Measurements from ENCODE around the gene REXO4. TPM values are rescaled to one million over a fixed set of nuclear protein-coding genes. Genes with fewer than 3 reads are reported as not detected.

The REXO4 gene
- total and polyA plus RNA-seq, 2 donors (not counting 1 experiment from before 2014, with no cell fraction given) = 25.0 to 37.1 TPM

- H3K27me3 Mint-ChIP-seq = no peaks in the 10 kb centered on the region
- ATAC-seq (ENCODE audit: low read depth) = no peak
- TF ChIP-seq, protein P1, sequence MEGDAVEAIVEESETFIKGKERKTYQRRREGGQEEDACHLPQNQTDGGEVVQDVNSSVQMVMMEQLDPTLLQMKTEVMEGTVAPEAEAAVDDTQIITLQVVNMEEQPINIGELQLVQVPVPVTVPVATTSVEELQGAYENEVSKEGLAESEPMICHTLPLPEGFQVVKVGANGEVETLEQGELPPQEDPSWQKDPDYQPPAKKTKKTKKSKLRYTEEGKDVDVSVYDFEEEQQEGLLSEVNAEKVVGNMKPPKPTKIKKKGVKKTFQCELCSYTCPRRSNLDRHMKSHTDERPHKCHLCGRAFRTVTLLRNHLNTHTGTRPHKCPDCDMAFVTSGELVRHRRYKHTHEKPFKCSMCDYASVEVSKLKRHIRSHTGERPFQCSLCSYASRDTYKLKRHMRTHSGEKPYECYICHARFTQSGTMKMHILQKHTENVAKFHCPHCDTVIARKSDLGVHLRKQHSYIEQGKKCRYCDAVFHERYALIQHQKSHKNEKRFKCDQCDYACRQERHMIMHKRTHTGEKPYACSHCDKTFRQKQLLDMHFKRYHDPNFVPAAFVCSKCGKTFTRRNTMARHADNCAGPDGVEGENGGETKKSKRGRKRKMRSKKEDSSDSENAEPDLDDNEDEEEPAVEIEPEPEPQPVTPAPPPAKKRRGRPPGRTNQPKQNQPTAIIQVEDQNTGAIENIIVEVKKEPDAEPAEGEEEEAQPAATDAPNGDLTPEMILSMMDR (IDR thresholded peaks at IDR 0.05) = no peak
- no peak for TF ChIP-seq EZH2 (IDR thresholded peaks at IDR 0.05; ENCODE audit: borderline replicate concordance, insufficient read depth, low read depth, low read length, poor library complexity, severe bottlenecking)
- H3K4me1 Mint-ChIP-seq = peaks cover 22% of the 10 kb centered on the region
- no peaks in the 10 kb centered on the region for H3K9me3 ChIP-seq (ENCODE audit: control extremely low read depth in 1 of 3, control insufficient read depth in 2 of 3, insufficient read depth in 1 of 3, low read length in 2 of 3)
- peak overlapping the region in 4 of 5 experiments; percentile 78 to 86 (median 80) for H3K4me3 ChIP-seq (ENCODE audit: control extremely low read depth in 1 of 5, extremely low read depth in 1 of 5, insufficient read depth in 1 of 5, low read depth in 2 of 5, low read length in 4 of 5)
- peak overlapping the region in 1 of 2 donors; percentile 98 for H3K27ac ChIP-seq (ENCODE audit: low read length in 2 of 2)
- H3K27ac Mint-ChIP-seq = peak overlapping the region; percentile 99
- no peaks in the 10 kb centered on the region for H3K36me3 ChIP-seq (replicated peaks in 1 of 2; ENCODE audit: control extremely low read depth in 1 of 2, control insufficient read depth in 1 of 2, extremely low read depth in 1 of 2, insufficient read depth in 2 of 2, low read length in 1 of 2)
- H2AFZ ChIP-seq (ENCODE audit: insufficient read depth, low read depth, low read length, poor library complexity, severe bottlenecking) = peak overlapping the region; percentile 80
- intact Hi-C loops (cut with micrococcal nuclease) = loop anchor here (1.0 kb wide), 2 partner anchors 21 to 110 kb away; partner anchors contain the start of genes MED22, RPL7A and SLC2A6
- peaks cover 4% of the 10 kb centered on the region for H4K20me1 ChIP-seq (ENCODE audit: control insufficient read depth, insufficient read depth, low read length, poor library complexity, severe bottlenecking)
- H3K4me1 ChIP-seq (ENCODE audit: control insufficient read depth in 2 of 2, insufficient read depth in 2 of 2, low read length in 2 of 2) = peaks cover 13 to 35% of the 10 kb centered on the region in 2 donors
- H3K79me2 ChIP-seq (ENCODE audit: control insufficient read depth, insufficient read depth, low read length) = peaks cover 13% of the 10 kb centered on the region
- no peak for DNase-seq
- H3K4me2 ChIP-seq (replicated peaks; ENCODE audit: low read depth, low read length, poor library complexity, severe bottlenecking) = peak overlapping the region; percentile 85
- WGBS (ENCODE audit: insufficient coverage) = 79% methylated on average over 14 of the region's 16 CpGs
- H3K27me3 ChIP-seq (replicated peaks in 1 of 4; ENCODE audit: control extremely low read depth in 1 of 4, control insufficient read depth in 3 of 4, insufficient read depth in 4 of 4, low read length in 3 of 4) = no peaks in the 10 kb centered on the region
- H3K9ac ChIP-seq (ENCODE audit: low read length) = peak overlapping the region; percentile 98
- CTCF ChIA-PET = interaction anchor here (1.0 to 2.2 kb wide), 4 partner anchors 21 to 273 kb away, joined by 4 to 6 read pairs (median 6); no protein-coding TSS in a partner anchor
- H3K4me3 Mint-ChIP-seq = peak overlapping the region; percentile 94
- POLR2A ChIA-PET = interaction anchor here (0.5 to 2.8 kb wide), 8 partner anchors 16 to 1213 kb away, joined by 3 to 28 read pairs (median 4); partner anchors contain the start of genes MED22, REXO4, RPL7A and SLC2A6
- H3K9me3 Mint-ChIP-seq (ENCODE audit: insufficient read depth) = no peaks in the 10 kb centered on the region
Observed at GRCh38 chr9:133458643-133459312, 41.0 kb upstream of the REXO4 start.

- POLR2A ChIA-PET = interaction anchor here (1.2 kb wide), 1 partner anchor 16 kb away, joined by 4 read pairs; no protein-coding TSS in a partner anchor
Observed at GRCh38 chr9:133457748-133458147, 39.9 kb upstream of the REXO4 start.

More at GRCh38 chr9:133457748-133458147, 39.9 kb upstream of the REXO4 start:
- Histone ChIP-seq H3K4me3 (ENCODE audit: control extremely low read depth in 1 of 5, extremely low read depth in 1 of 5, insufficient read depth in 1 of 5, low read depth in 2 of 5, low read length in 4 of 5) (no peak overlapping the region), H3K9ac (ENCODE audit: low read length) (no peak overlapping the region), H4K20me1 (ENCODE audit: control insufficient read depth, insufficient read depth, low read length, poor library complexity, severe bottlenecking) (no peaks in the 10 kb centered on the region), H2AFZ (ENCODE audit: insufficient read depth, low read depth, low read length, poor library complexity, severe bottlenecking) (no peak overlapping the region), H3K36me3 (replicated peaks in 1 of 2; ENCODE audit: control extremely low read depth in 1 of 2, control insufficient read depth in 1 of 2, extremely low read depth in 1 of 2, insufficient read depth in 2 of 2, low read length in 1 of 2) (no peaks in the 10 kb centered on the region), H3K27ac (ENCODE audit: low read length in 2 of 2) (no peak overlapping the region), H3K9me3 (ENCODE audit: control extremely low read depth in 1 of 3, control insufficient read depth in 2 of 3, insufficient read depth in 1 of 3, low read length in 2 of 3) (no peaks in the 10 kb centered on the region), H3K27me3 (replicated peaks in 1 of 4; ENCODE audit: control extremely low read depth in 1 of 4, control insufficient read depth in 3 of 4, insufficient read depth in 4 of 4, low read length in 3 of 4) (no peaks in the 10 kb centered on the region), H3K4me2 (replicated peaks; ENCODE audit: low read depth, low read length, poor library complexity, severe bottlenecking) (no peak overlapping the region), H3K79me2 (ENCODE audit: control insufficient read depth, insufficient read depth, low read length) (peaks cover 8% of the 10 kb centered on the region), H3K4me1 (ENCODE audit: control insufficient read depth in 2 of 2, insufficient read depth in 2 of 2, low read length in 2 of 2) (peaks cover 13 to 31% of the 10 kb centered on the region in 2 donors)
- Mint-ChIP-seq H3K27ac (no peak overlapping the region), H3K4me3 (no peak overlapping the region), H3K27me3 (no peaks in the 10 kb centered on the region), H3K4me1 (peaks cover 24% of the 10 kb centered on the region), H3K9me3 (ENCODE audit: insufficient read depth) (no peaks in the 10 kb centered on the region)
- CTCF ChIA-PET = no interaction called here
- 95% methylated on average over 11 of the region's 11 CpGs for WGBS (ENCODE audit: insufficient coverage)
- TF ChIP-seq, protein P1 (IDR thresholded peaks at IDR 0.05) = no peak
- no peak for TF ChIP-seq EZH2 (IDR thresholded peaks at IDR 0.05; ENCODE audit: borderline replicate concordance, insufficient read depth, low read depth, low read length, poor library complexity, severe bottlenecking)
- ATAC-seq (ENCODE audit: low read depth) (no peak), DNase-seq (no peak)
- intact Hi-C loops (cut with micrococcal nuclease) = no loop called here
